HepG2 (cell line): Measurements from ENCODE around the gene METTL23. TPM values are rescaled to one million over a fixed set of nuclear protein-coding genes. Genes with fewer than 3 reads are reported as not detected.
A peak's percentile ranks its signal among the peaks of the same experiment; 100 is the strongest.

Source experiments
- AHDC1 ChIP-seq: sonication (generic); formaldehyde crosslinking; IDR thresholded peaks from 2 replicates; pipeline ENCODE4 v1.5.1; 2020; ENCODE audit warnings: mild to moderate bottlenecking, missing genetic modification reagents, borderline replicate concordance
- JUND ChIP-seq: sonication (generic); formaldehyde crosslinking; IDR thresholded peaks from 2 replicates; pipeline ENCODE4 v1.8.0; 2022; ENCODE audit warnings: mild to moderate bottlenecking, missing genetic modification reagents
- RXRA ChIP-seq: sonication (generic); formaldehyde crosslinking; IDR thresholded peaks from 2 replicates; pipeline ENCODE4 v1.5.1; 2020; ENCODE audit warnings: missing genetic modification reagents
- SETDB1 ChIP-seq: sonication (generic); formaldehyde crosslinking; IDR thresholded peaks from 2 replicates; pipeline ENCODE4 v1.5.1; 2020; ENCODE audit warnings: missing genetic modification reagents, mild to moderate bottlenecking, borderline replicate concordance
- SMC3 ChIP-seq: IDR thresholded peaks from 2 replicates; pipeline ENCODE4 v1.6.1; 2011; ENCODE audit warnings: low read length, improper control_type of control experiment
- SRSF1 ChIP-seq: fragments of 200-400 bp; formaldehyde crosslinking; optimal IDR thresholded peaks from 2 replicates; pipeline ENCODE3; 2017; ENCODE audit warnings: mild to moderate bottlenecking, low read depth, low read length, moderate library complexity
- TAF1 ChIP-seq: sonication (generic); formaldehyde crosslinking; IDR thresholded peaks from 2 replicates; pipeline ENCODE4 v1.4.0; 2020; ENCODE audit warnings: missing genetic modification reagents
- ZHX2 ChIP-seq, 2 experiments: sonication (generic) in 1 of 2; formaldehyde crosslinking in 1 of 2; IDR thresholded peaks; 2 replicates each; pipeline versions ENCODE4 v1.6.1 to v1.9.0; 2014 to 2022; ENCODE audit warnings: antibody characterized with exemption in 1 of 2, borderline replicate concordance in 1 of 2, inconsistent platforms in 1 of 2, low read depth in 1 of 2, missing genetic modification reagents in 1 of 2
- ZNF17 ChIP-seq: sonication (generic); formaldehyde crosslinking; IDR thresholded peaks from 2 replicates; pipeline ENCODE4 v1.5.0; 2020; ENCODE audit warnings: mild to moderate bottlenecking, missing genetic modification reagents
- ZNF660 ChIP-seq: sonication (generic); formaldehyde crosslinking; IDR thresholded peaks from 2 replicates; pipeline ENCODE4 v1.5.1; 2020; ENCODE audit warnings: mild to moderate bottlenecking, low read depth, missing genetic modification reagents, borderline replicate concordance
- ZSCAN9 ChIP-seq: IDR thresholded peaks from 2 replicates; pipeline ENCODE4 v1.6.1; 2016; ENCODE audit warnings: borderline replicate concordance
- polyA plus RNA-seq, 8 experiments: library from polyadenylated mRNA; depleted of rRNA in 3 of 8; stranded (reverse) in 7 of 8; unstranded in 1 of 8; fragments of >200 nt; fragmentation: Illumina TruSeq in 4 of 8; extraction: Trizol in 4 of 8; gene quantifications; 2 replicates each; pipeline versions ENCODE4 v1.2.1 to v1.2.3, GENCODE V29; 2011 to 2016; ENCODE audit warnings: low read depth in 4 of 8, missing spikeins in 1 of 8, mixed read lengths in 1 of 8; ENCODE audit not compliant: insufficient read depth in 1 of 8
- total RNA-seq, 5 experiments: library from RNA; depleted of rRNA; stranded (reverse); fragments of >200 nt; fragmentation: Illumina TruSeq; extraction: Trizol; gene quantifications; 2 replicates each; pipeline ENCODE4 v1.2.3, GENCODE V29; 2016; ENCODE audit warnings: low read depth in 1 of 5
- TF ChIP-seq, protein P1 (sequence below): sonication (generic); formaldehyde crosslinking; IDR thresholded peaks from 2 replicates; pipeline ENCODE4 v1.8.0; 2022; ENCODE audit warnings: mild to moderate bottlenecking, missing genetic modification reagents, moderate library complexity
- TF ChIP-seq, protein P2 (sequence below): sonication (generic); formaldehyde crosslinking; IDR thresholded peaks from 2 replicates; pipeline ENCODE4 v1.5.1; 2020; ENCODE audit warnings: missing genetic modification reagents, mild to moderate bottlenecking, borderline replicate concordance

Gene METTL23
- total and polyA plus RNA-seq, 2 of the 13 experiments (the other 11 are each of a cell fraction or from before 2014, with no cell fraction given), result 39.9 to 104 TPM

DNA sequence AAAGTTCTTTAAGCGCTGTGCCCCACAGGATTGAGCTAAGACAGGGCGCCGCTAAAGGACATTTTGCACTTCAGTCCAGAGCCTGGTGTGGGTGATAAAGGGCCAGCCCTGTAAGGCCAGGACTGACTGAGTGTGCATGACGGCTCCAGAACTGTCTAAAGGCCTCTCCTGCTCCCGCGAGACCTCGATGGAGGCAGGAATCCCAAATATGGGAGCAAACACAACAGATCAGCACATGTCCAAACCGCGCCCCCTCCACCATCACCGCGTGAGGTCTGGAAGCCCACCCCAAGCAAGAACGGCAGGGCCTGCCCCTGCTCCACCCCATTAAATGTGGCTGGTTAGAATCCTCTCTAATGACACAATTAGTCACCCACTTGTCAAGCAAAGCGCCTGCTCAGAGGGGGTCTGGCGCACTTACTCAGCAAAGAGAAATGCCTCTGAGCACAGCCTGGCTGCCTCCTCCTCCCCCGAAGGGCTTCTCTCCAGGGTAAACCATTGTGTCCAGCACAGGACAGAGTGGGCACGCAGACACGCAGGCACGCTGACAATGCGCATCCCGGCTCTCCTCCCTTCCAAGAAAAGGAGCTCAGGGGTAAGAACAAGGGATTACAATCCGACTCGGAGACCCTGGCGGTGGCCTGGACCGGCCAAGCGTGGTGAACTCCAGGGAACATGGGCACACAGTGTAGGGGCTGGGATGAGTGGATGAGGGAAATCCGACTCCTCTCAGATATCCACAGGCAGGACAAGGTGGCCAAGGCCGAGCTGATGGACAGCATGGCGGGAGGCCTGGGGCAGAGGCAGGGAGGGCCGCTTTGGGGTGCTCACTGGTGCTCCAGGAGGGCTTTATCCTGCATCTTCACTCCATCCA lies 17.3 kb upstream of the METTL23 start (continued):
- TF ChIP-seq, protein P1, sequence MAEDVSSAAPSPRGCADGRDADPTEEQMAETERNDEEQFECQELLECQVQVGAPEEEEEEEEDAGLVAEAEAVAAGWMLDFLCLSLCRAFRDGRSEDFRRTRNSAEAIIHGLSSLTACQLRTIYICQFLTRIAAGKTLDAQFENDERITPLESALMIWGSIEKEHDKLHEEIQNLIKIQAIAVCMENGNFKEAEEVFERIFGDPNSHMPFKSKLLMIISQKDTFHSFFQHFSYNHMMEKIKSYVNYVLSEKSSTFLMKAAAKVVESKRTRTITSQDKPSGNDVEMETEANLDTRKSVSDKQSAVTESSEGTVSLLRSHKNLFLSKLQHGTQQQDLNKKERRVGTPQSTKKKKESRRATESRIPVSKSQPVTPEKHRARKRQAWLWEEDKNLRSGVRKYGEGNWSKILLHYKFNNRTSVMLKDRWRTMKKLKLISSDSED, result no peak
- TF ChIP-seq ZSCAN9 (no peak), SRSF1 (peak; percentile 40), JUND (CRISPR knock-in tag) (no peak), SETDB1 (0 out of 2 replicates have a peak, but pooled peaks have one; percentile 9), ZHX2 (IDR thresholded peaks at IDR 0.05; ENCODE audit: low read depth) (no peak), ZHX2 (CRISPR knock-in tag; IDR thresholded peaks at IDR 0.05; ENCODE audit: borderline replicate concordance) (no peak), SMC3 (no peak), AHDC1 (CRISPR knock-in tag) (no peak), ZNF17 (no peak), TAF1 (CRISPR knock-in tag) (no peak), RXRA (peak; percentile 36), ZNF660 (0 out of 2 replicates have a peak, but pooled peaks have one; percentile 40)
- TF ChIP-seq, protein P2, sequence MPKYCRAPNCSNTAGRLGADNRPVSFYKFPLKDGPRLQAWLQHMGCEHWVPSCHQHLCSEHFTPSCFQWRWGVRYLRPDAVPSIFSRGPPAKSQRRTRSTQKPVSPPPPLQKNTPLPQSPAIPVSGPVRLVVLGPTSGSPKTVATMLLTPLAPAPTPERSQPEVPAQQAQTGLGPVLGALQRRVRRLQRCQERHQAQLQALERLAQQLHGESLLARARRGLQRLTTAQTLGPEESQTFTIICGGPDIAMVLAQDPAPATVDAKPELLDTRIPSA, result no peak
